Omental fat pad (tissue), 4 donors: Measurements from ENCODE around the gene PISD. TPM values are rescaled to one million over a fixed set of nuclear protein-coding genes. Genes with fewer than 3 reads are reported as not detected.

ENCODE experiments used
- ATAC-seq: fragments of 150-250 bp; one replicate; pipeline ENCODE4 v1.9.1; 2016; ENCODE audit warnings: mild to moderate bottlenecking, moderate library complexity; ENCODE audit not compliant: low FRiP score
- DNase-seq: peaks from one replicate; pipeline ENCODE4 v3.0.0-alpha.2; 2019; ENCODE audit warnings: low spot score
- CTCF ChIP-seq, 3 donors: fragments of 450-650 bp; IDR thresholded peaks; one replicate each; pipeline ENCODE4 v1.5.1; 2016 to 2017; ENCODE audit warnings: antibody characterized with exemption in 3 of 3, mild to moderate bottlenecking in 3 of 3, moderate library complexity in 2 of 3
- total RNA-seq, 4 donors: library from RNA; depleted of rRNA; stranded (reverse); fragments of >200 nt; gene quantifications; one replicate each; pipeline ENCODE4 v1.1.0, GENCODE V29; 2016

Gene PISD
- total RNA-seq, 4 donors from 2014 or later, result 55.2 to 165 (median 122) TPM

- no peak for TF ChIP-seq CTCF (IDR thresholded peaks at IDR 0.05)
- DNase-seq (no peak), ATAC-seq (no peak)
These were observed 10.4 kb downstream of the PISD start for GRCh38 chr22:31651664-31652063.

GRCh38 chr22:31650391-31650790, 11.6 kb downstream of the PISD start:
- no peak for ATAC-seq
- TF ChIP-seq CTCF (IDR thresholded peaks at IDR 0.05), result no peak
- no peak for DNase-seq

- ATAC-seq (no peak), DNase-seq (no peak)
- TF ChIP-seq CTCF (IDR thresholded peaks at IDR 0.05), result no peak
These were observed 14.3 kb downstream of the PISD start for GRCh38 chr22:31647523-31648320.

- TF ChIP-seq CTCF (IDR thresholded peaks at IDR 0.05), result no peak
- DNase-seq (no peak), ATAC-seq (no peak)
These were observed 14.9 kb downstream of the PISD start for GRCh38 chr22:31647066-31647465.

GRCh38 chr22:31646186-31647019, 15.6 kb downstream of the PISD start:
- peak; percentile 89 for ATAC-seq
- TF ChIP-seq CTCF (IDR thresholded peaks at IDR 0.05), result no peak
- DNase-seq, result no peak

GRCh38 chr22:31639436-31640039, 22.5 kb downstream of the PISD start:
- ATAC-seq, result no peak
- TF ChIP-seq CTCF (IDR thresholded peaks at IDR 0.05), result no peak
- DNase-seq, result no peak
